SK-N-SH treated with all-trans-retinoic acid at 6 μM for 48 hours (cell line): Measurements from ENCODE around the gene ORC2.

ENCODE experiments used
- ATAC-seq: fragments of 200-7000 bp; cut with Tn5 transposase; 3 replicates; pipeline ENCODE4 v1.9.1; 2020; ENCODE audit warnings: mild to moderate bottlenecking, moderate library complexity
- ARNTL ChIP-seq: fragments of 450-650 bp; formaldehyde crosslinking; IDR thresholded peaks from 2 replicates; pipeline ENCODE4 v1.5.0; 2020; ENCODE audit warnings: low read depth, mild to moderate bottlenecking, moderate library complexity, borderline replicate concordance
- BACH2 ChIP-seq: fragments of 250-450 bp; sonication (Bioruptor Pico); IDR thresholded peaks from 2 replicates; pipeline ENCODE4 v1.9.0; 2021; ENCODE audit warnings: mild to moderate bottlenecking, borderline replicate concordance
- ESRRG ChIP-seq: fragments of 250-450 bp; sonication (Bioruptor Pico); IDR thresholded peaks from 2 replicates; pipeline ENCODE4 v1.6.1; 2021; ENCODE audit warnings: mild to moderate bottlenecking
- GLIS3 ChIP-seq: fragments of 250-450 bp; sonication (Bioruptor Pico); IDR thresholded peaks from 2 replicates; pipeline ENCODE4 v1.5.0; 2020; ENCODE audit warnings: mild to moderate bottlenecking, moderate library complexity
- ISL1 ChIP-seq: fragments of 250-450 bp; sonication (Bioruptor Pico); IDR thresholded peaks from 2 replicates; pipeline ENCODE4 v2.1.2; 2022; ENCODE audit warnings: mild to moderate bottlenecking, moderate library complexity
- OSR1 ChIP-seq: fragments of 250-450 bp; sonication (Bioruptor Pico); IDR thresholded peaks from 2 replicates; pipeline ENCODE4 v1.8.0; 2022; ENCODE audit warnings: moderate library complexity, mild to moderate bottlenecking, inconsistent platforms
- POU6F1 ChIP-seq: fragments of 250-450 bp; sonication (Bioruptor Pico); IDR thresholded peaks from 2 replicates; pipeline ENCODE4 v1.8.0; 2021; ENCODE audit warnings: low read depth, mild to moderate bottlenecking, moderate library complexity, borderline replicate concordance
- PPARA ChIP-seq: fragments of 250-450 bp; sonication (Bioruptor Pico); IDR thresholded peaks from 2 replicates; pipeline ENCODE4 v1.5.0; 2020; ENCODE audit warnings: mild to moderate bottlenecking, borderline replicate concordance
- RARB ChIP-seq: fragments of 250-450 bp; sonication (Bioruptor Pico); IDR thresholded peaks from 2 replicates; pipeline ENCODE4 v1.8.0; 2021; ENCODE audit warnings: mild to moderate bottlenecking, moderate library complexity
- SNAI2 ChIP-seq: fragments of 250-450 bp; sonication (Bioruptor Pico); IDR thresholded peaks from 2 replicates; pipeline ENCODE4 v1.5.0; 2020; ENCODE audit warnings: mild to moderate bottlenecking, moderate library complexity
- TOX ChIP-seq: fragments of 250-450 bp; sonication (Bioruptor Pico); IDR thresholded peaks from 2 replicates; pipeline ENCODE4 v1.8.0; 2021; ENCODE audit warnings: mild to moderate bottlenecking, moderate library complexity, borderline replicate concordance
- ZC3H10 ChIP-seq: fragments of 250-450 bp; sonication (Bioruptor Pico); IDR thresholded peaks from 2 replicates; pipeline ENCODE4 v1.5.1; 2021; ENCODE audit warnings: mild to moderate bottlenecking, moderate library complexity
- ZFP3 ChIP-seq: fragments of 250-450 bp; sonication (Bioruptor Pico); IDR thresholded peaks from 2 replicates; pipeline ENCODE4 v1.5.0; 2020; ENCODE audit warnings: mild to moderate bottlenecking, moderate library complexity
- ZFP30 ChIP-seq: fragments of 450-650 bp; formaldehyde crosslinking; IDR thresholded peaks from 2 replicates; pipeline ENCODE4 v1.5.0; 2022; ENCODE audit warnings: mild to moderate bottlenecking, moderate library complexity
- ZNF565 ChIP-seq: fragments of 450-650 bp; formaldehyde crosslinking; conservative IDR thresholded peaks from 2 replicates; pipeline ENCODE4 v1.5.0; 2020; ENCODE audit warnings: low read depth, mild to moderate bottlenecking, moderate library complexity
- ZNF70 ChIP-seq: fragments of 450-650 bp; formaldehyde crosslinking; IDR thresholded peaks from 2 replicates; pipeline ENCODE4 v1.5.0; 2020; ENCODE audit warnings: mild to moderate bottlenecking, moderate library complexity
- ZNF8 ChIP-seq: fragments of 450-650 bp; formaldehyde crosslinking; IDR thresholded peaks from 2 replicates; pipeline ENCODE4 v1.5.0; 2020; ENCODE audit warnings: mild to moderate bottlenecking, moderate library complexity
- TF ChIP-seq, protein P1 (sequence below): fragments of 250-450 bp; sonication (Bioruptor Pico); IDR thresholded peaks from 2 replicates; pipeline ENCODE4 v1.5.1; 2020; ENCODE audit warnings: low read depth, mild to moderate bottlenecking, moderate library complexity
- TF ChIP-seq, protein P2 (sequence below): fragments of 250-450 bp; sonication (Bioruptor Pico); IDR thresholded peaks from 2 replicates; pipeline ENCODE4 v1.5.1; 2021; ENCODE audit warnings: mild to moderate bottlenecking, moderate library complexity
- TF ChIP-seq, protein P3 (sequence below): fragments of 250-450 bp; sonication (Bioruptor Pico); IDR thresholded peaks from 2 replicates; pipeline ENCODE4 v1.8.0; 2020; ENCODE audit warnings: mild to moderate bottlenecking, moderate library complexity, borderline replicate concordance

Gene ORC2

DNA sequence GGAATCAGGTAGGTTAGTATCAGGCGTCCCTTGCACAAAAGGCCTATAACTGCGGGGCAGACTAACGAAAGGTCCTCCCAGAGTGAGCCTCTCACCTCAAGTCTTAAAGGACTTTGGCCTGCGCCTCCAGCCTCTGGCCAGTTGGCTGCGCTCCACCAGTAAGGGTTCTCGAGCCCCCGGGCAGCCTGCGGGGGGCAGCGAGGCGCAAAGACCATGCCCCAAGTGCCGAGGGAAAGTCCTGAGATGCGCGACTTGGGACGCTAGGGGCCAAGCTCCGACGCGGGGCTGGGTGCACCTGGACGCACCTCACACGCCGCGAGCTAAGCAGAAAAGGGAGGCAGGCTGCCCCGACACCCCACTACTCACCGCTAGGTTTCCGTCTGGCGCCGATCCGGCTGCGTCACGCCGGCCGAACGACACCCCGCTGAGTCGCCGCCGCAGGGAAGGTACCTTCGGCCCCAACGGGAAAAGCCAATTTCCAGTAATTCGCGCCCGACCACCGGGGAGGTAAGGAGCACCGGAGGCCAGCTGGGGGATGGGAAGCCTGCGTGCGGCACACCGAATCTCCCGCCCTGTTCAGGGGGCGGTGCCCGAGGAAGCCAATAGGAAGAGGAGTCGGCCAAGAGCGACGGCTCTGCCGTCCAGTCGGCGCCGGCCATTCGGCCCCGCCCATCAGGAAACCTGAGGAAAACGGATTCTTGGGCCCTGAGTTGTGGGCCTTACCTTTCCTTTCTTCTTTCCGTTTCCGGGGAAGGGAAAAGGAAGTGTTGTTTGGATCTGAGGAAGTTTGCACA lies at the start of gene ORC2:
Gene ORC2, minus strand, starts transcription at position 537 of the 794 bp plus-strand sequence. CDS start 5,537 bp downstream, outside the sequence.
- TF ChIP-seq, protein P1, sequence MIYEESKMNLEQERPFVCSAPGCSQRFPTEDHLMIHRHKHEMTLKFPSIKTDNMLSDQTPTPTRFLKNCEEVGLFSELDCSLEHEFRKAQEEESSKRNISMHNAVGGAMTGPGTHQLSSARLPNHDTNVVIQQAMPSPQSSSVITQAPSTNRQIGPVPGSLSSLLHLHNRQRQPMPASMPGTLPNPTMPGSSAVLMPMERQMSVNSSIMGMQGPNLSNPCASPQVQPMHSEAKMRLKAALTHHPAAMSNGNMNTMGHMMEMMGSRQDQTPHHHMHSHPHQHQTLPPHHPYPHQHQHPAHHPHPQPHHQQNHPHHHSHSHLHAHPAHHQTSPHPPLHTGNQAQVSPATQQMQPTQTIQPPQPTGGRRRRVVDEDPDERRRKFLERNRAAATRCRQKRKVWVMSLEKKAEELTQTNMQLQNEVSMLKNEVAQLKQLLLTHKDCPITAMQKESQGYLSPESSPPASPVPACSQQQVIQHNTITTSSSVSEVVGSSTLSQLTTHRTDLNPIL = no peak
- no peak for TF ChIP-seq ZNF8 (CRISPR knock-in tag)
- no peak for TF ChIP-seq ZFP30
- no peak for TF ChIP-seq BACH2 (CRISPR knock-in tag)
- ATAC-seq = peak; percentile 97

GRCh38 chr2:201008296-201008829 lies 44.9 kb upstream of the ORC2 start:
- no peak for ATAC-seq
- TF ChIP-seq BACH2 (CRISPR knock-in tag) (no peak), ARNTL (CRISPR knock-in tag) (no peak), ESRRG (CRISPR knock-in tag) (no peak), OSR1 (CRISPR knock-in tag) (no peak), ZFP30 (no peak), ZNF70 (CRISPR knock-in tag) (no peak), TOX (no peak), SNAI2 (no peak), RARB (CRISPR knock-in tag) (no peak), ZNF565 (CRISPR knock-in tag) (no peak), ZNF8 (CRISPR knock-in tag) (no peak), PPARA (CRISPR knock-in tag) (no peak), POU6F1 (CRISPR knock-in tag) (no peak), GLIS3 (no peak), ZFP3 (CRISPR knock-in tag) (no peak)
- TF ChIP-seq, protein P1 = no peak
- TF ChIP-seq, protein P2, sequence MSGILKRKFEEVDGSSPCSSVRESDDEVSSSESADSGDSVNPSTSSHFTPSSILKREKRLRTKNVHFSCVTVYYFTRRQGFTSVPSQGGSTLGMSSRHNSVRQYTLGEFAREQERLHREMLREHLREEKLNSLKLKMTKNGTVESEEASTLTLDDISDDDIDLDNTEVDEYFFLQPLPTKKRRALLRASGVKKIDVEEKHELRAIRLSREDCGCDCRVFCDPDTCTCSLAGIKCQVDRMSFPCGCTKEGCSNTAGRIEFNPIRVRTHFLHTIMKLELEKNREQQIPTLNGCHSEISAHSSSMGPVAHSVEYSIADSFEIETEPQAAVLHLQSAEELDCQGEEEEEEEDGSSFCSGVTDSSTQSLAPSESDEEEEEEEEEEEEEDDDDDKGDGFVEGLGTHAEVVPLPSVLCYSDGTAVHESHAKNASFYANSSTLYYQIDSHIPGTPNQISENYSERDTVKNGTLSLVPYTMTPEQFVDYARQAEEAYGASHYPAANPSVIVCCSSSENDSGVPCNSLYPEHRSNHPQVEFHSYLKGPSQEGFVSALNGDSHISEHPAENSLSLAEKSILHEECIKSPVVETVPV (CRISPR knock-in tag) = no peak

- TF ChIP-seq ISL1 (CRISPR knock-in tag) (no peak), GLIS3 (no peak), POU6F1 (CRISPR knock-in tag) (no peak), ZNF70 (CRISPR knock-in tag) (no peak), ZFP30 (no peak), OSR1 (CRISPR knock-in tag) (no peak), RARB (CRISPR knock-in tag) (no peak), ZNF8 (CRISPR knock-in tag) (no peak)
- ATAC-seq = no peak
These were observed 44.1 kb upstream of the ORC2 start for GRCh38 chr2:201007584-201007998.

GRCh38 chr2:201006704-201007103 lies 43.2 kb upstream of the ORC2 start:
- no peak for ATAC-seq
- no peak for TF ChIP-seq ZC3H10 (CRISPR knock-in tag)
- TF ChIP-seq POU6F1 (CRISPR knock-in tag) = no peak
- TF ChIP-seq, protein P3, sequence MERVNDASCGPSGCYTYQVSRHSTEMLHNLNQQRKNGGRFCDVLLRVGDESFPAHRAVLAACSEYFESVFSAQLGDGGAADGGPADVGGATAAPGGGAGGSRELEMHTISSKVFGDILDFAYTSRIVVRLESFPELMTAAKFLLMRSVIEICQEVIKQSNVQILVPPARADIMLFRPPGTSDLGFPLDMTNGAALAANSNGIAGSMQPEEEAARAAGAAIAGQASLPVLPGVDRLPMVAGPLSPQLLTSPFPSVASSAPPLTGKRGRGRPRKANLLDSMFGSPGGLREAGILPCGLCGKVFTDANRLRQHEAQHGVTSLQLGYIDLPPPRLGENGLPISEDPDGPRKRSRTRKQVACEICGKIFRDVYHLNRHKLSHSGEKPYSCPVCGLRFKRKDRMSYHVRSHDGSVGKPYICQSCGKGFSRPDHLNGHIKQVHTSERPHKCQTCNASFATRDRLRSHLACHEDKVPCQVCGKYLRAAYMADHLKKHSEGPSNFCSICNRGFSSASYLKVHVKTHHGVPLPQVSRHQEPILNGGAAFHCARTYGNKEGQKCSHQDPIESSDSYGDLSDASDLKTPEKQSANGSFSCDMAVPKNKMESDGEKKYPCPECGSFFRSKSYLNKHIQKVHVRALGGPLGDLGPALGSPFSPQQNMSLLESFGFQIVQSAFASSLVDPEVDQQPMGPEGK (CRISPR knock-in tag) = no peak
- TF ChIP-seq, protein P1 = no peak
- TF ChIP-seq, all 23 proteins: peak for 0
